HepG2 (cell line): ENCODE data around the gene PBX2. TPM values are rescaled to one million over a fixed set of nuclear protein-coding genes. Genes with fewer than 3 reads are reported as not detected.
A peak's percentile ranks its signal among the peaks of the same experiment; 100 is the strongest.

Source experiments
- ATF3 ChIP-seq: sonication (generic); formaldehyde crosslinking; IDR thresholded peaks from 2 replicates; pipeline ENCODE4 v1.4.0; 2020; ENCODE audit warnings: missing genetic modification reagents
- ATF4 ChIP-seq, 2 experiments: fragments of 450-650 bp in 1 of 2; sonication (generic) in 1 of 2; formaldehyde crosslinking; IDR thresholded peaks; 2 replicates each; pipeline versions ENCODE4 v1.5.0 to v1.8.0; 2020 to 2022; ENCODE audit warnings: mild to moderate bottlenecking in 1 of 2, missing genetic modification reagents in 1 of 2
- DPF2 ChIP-seq: sonication (generic); formaldehyde crosslinking; IDR thresholded peaks from 2 replicates; pipeline ENCODE4 v1.4.0; 2020; ENCODE audit warnings: mild to moderate bottlenecking, low read depth, missing genetic modification reagents, borderline replicate concordance
- FOXP1 ChIP-seq, 2 experiments: fragments of 450-650 bp in 1 of 2; IDR thresholded peaks; 2 replicates each; pipeline ENCODE4 v1.6.1; 2017 to 2018; ENCODE audit warnings: antibody characterized with exemption in 1 of 2
- HMGA1 ChIP-seq: sonication (generic); formaldehyde crosslinking; conservative IDR thresholded peaks from 2 replicates; pipeline ENCODE4 v1.4.0; 2020; ENCODE audit warnings: missing genetic modification reagents
- IKZF4 ChIP-seq: sonication (generic); formaldehyde crosslinking; IDR thresholded peaks from 2 replicates; pipeline ENCODE4 v1.5.1; 2020; ENCODE audit warnings: borderline replicate concordance, mild to moderate bottlenecking, low read depth, missing genetic modification reagents; ENCODE audit errors: not compliant biosample characterization
- LBX2 ChIP-seq: sonication (generic); formaldehyde crosslinking; IDR thresholded peaks from 2 replicates; pipeline ENCODE4 v1.5.0; 2020; ENCODE audit warnings: missing genetic modification reagents, mild to moderate bottlenecking, borderline replicate concordance
- MAX ChIP-seq: IDR thresholded peaks from 2 replicates; pipeline ENCODE4 v1.6.1; 2012; ENCODE audit warnings: inconsistent platforms
- MTA1 ChIP-seq: sonication (generic); formaldehyde crosslinking; IDR thresholded peaks from 2 replicates; pipeline ENCODE4 v1.4.0; 2020; ENCODE audit warnings: missing genetic modification reagents, mild to moderate bottlenecking, borderline replicate concordance
- NFE2L2 ChIP-seq: fragments of 150-350 bp; IDR thresholded peaks from 2 replicates; pipeline ENCODE4 v1.6.1; 2014; ENCODE audit warnings: low read length
- NKX3-1 ChIP-seq: sonication (generic); formaldehyde crosslinking; IDR thresholded peaks from 2 replicates; pipeline ENCODE4 v1.5.0; 2020; ENCODE audit warnings: missing genetic modification reagents
- RELA ChIP-seq: sonication (generic); formaldehyde crosslinking; IDR thresholded peaks from 2 replicates; pipeline ENCODE4 v1.4.0; 2020; ENCODE audit warnings: missing genetic modification reagents
- RNF219 ChIP-seq: sonication (generic); formaldehyde crosslinking; IDR thresholded peaks from 2 replicates; pipeline ENCODE4 v1.5.0; 2020; ENCODE audit warnings: mild to moderate bottlenecking, missing genetic modification reagents
- SNAI1 ChIP-seq: sonication (generic); formaldehyde crosslinking; IDR thresholded peaks from 2 replicates; pipeline ENCODE4 v1.5.0; 2020; ENCODE audit warnings: mild to moderate bottlenecking, missing genetic modification reagents, borderline replicate concordance
- TBX2 ChIP-seq: sonication (generic); formaldehyde crosslinking; IDR thresholded peaks from 2 replicates; pipeline ENCODE4 v1.5.0; 2020; ENCODE audit warnings: missing genetic modification reagents, mild to moderate bottlenecking, borderline replicate concordance
- TGIF2 ChIP-seq: IDR thresholded peaks from 2 replicates; pipeline ENCODE4 v1.6.1; 2016; ENCODE audit warnings: control low read depth, missing compliant biosample characterization
- ZBTB44 ChIP-seq: sonication (generic); formaldehyde crosslinking; IDR thresholded peaks from 2 replicates; pipeline ENCODE4 v1.4.0; 2020; ENCODE audit warnings: missing genetic modification reagents
- ZC3H4 ChIP-seq: sonication (generic); formaldehyde crosslinking; IDR thresholded peaks from 2 replicates; pipeline ENCODE4 v1.4.0; 2020; ENCODE audit warnings: missing genetic modification reagents, borderline replicate concordance
- ZNF556 ChIP-seq: sonication (generic); formaldehyde crosslinking; IDR thresholded peaks from 2 replicates; pipeline ENCODE4 v1.4.0; 2020; ENCODE audit warnings: mild to moderate bottlenecking, missing genetic modification reagents, borderline replicate concordance
- ZNF766 ChIP-seq: sonication (generic); formaldehyde crosslinking; IDR thresholded peaks from 2 replicates; pipeline ENCODE4 v1.5.0; 2020; ENCODE audit warnings: missing genetic modification reagents, borderline replicate concordance
- polyA plus RNA-seq, 8 experiments: library from polyadenylated mRNA; depleted of rRNA in 3 of 8; stranded (reverse) in 7 of 8; unstranded in 1 of 8; fragments of >200 nt; fragmentation: Illumina TruSeq in 4 of 8; extraction: Trizol in 4 of 8; gene quantifications; 2 replicates each; pipeline versions ENCODE4 v1.2.1 to v1.2.3, GENCODE V29; 2011 to 2016; ENCODE audit warnings: low read depth in 4 of 8, missing spikeins in 1 of 8, mixed read lengths in 1 of 8; ENCODE audit not compliant: insufficient read depth in 1 of 8
- total RNA-seq, 5 experiments: library from RNA; depleted of rRNA; stranded (reverse); fragments of >200 nt; fragmentation: Illumina TruSeq; extraction: Trizol; gene quantifications; 2 replicates each; pipeline ENCODE4 v1.2.3, GENCODE V29; 2016; ENCODE audit warnings: low read depth in 1 of 5

PBX2 gene
- total and polyA plus RNA-seq, 2 of the 13 experiments (the other 11 are each of a cell fraction or from before 2014, with no cell fraction given) = 42.3 to 77.8 TPM

- TF ChIP-seq FOXP1 (IDR thresholded peaks at IDR 0.05) = no peak
- no peak for TF ChIP-seq FOXP1 (CRISPR knock-in tag; IDR thresholded peaks at IDR 0.05)
- no peak for TF ChIP-seq ATF3 (CRISPR knock-in tag)
- TF ChIP-seq ZNF556 (CRISPR knock-in tag) = no peak
- no peak for TF ChIP-seq ZNF766 (CRISPR knock-in tag)
- peak; percentile 71; the same call in 1 of the 2 replicates for TF ChIP-seq MTA1 (CRISPR knock-in tag)
- no peak for TF ChIP-seq HMGA1 (CRISPR knock-in tag)
- no peak; the same call in 1 of the 2 replicates for TF ChIP-seq TBX2 (CRISPR knock-in tag)
- TF ChIP-seq ZC3H4 (CRISPR knock-in tag) = no peak
- no peak for TF ChIP-seq SNAI1 (CRISPR knock-in tag)
- no peak for TF ChIP-seq ATF4 (CRISPR knock-in tag; IDR thresholded peaks at IDR 0.05)
- TF ChIP-seq DPF2 (CRISPR knock-in tag) = no peak
- TF ChIP-seq RNF219 (CRISPR knock-in tag) = no peak
- TF ChIP-seq NKX3-1 (CRISPR knock-in tag) = no peak
- peak; percentile 34 for TF ChIP-seq TGIF2 (CRISPR knock-in tag)
- no peak for TF ChIP-seq NFE2L2
- no peak; the same call in 1 of the 2 replicates for TF ChIP-seq MAX
- no peak for TF ChIP-seq IKZF4 (CRISPR knock-in tag)
- no peak for TF ChIP-seq RELA (CRISPR knock-in tag)
- TF ChIP-seq LBX2 (CRISPR knock-in tag) = no peak
- no peak for TF ChIP-seq ZBTB44 (CRISPR knock-in tag)
Observed at GRCh38 chr6:32175711-32176475, 14.1 kb downstream of the PBX2 start, which contains the start of gene AGPAT1 (continued).
